ENCODE measurements around the gene TRAF3. TPM values are rescaled to one million over a fixed set of nuclear protein-coding genes. Genes with fewer than 3 reads are reported as not detected.

The TRAF3 gene
- total RNA-seq, 5 donors from 2014 or later (not counting 1 experiment from before 2014, with no cell fraction given): 29.6 to 46.1 (median 35.7) TPM

- CTCF ChIA-PET: no interaction called here
- Mint-ChIP-seq H3K36me3 (peaks cover 27% of the 10 kb centered on the region), H3K27ac (no peak overlapping the region), H3K4me1 (no peaks in the 10 kb centered on the region), H3K9me3 (no peaks in the 10 kb centered on the region), H3K27me3 (no peaks in the 10 kb centered on the region), H3K4me3 (no peak overlapping the region)
- 88% methylated on average over 10 of the region's 10 CpGs for WGBS (ENCODE audit: insufficient coverage)
- POLR2A ChIA-PET: no interaction called here
- no peaks in the 10 kb centered on the region for H3K27me3 ChIP-seq (replicated peaks in 1 of 2; ENCODE audit: control insufficient read depth in 2 of 2, extremely low read depth in 1 of 2, insufficient read depth in 2 of 2, low read length in 1 of 2)
- no peak overlapping the region for H3K27ac ChIP-seq (ENCODE audit: low read length)
- DNase-seq (no peak), ATAC-seq (replicated peaks in 1 of 4) (no peak)
- H3K4me1 ChIP-seq (ENCODE audit: control insufficient read depth in 1 of 2, extremely low read depth in 1 of 2, insufficient read depth in 2 of 2, low read length in 2 of 2): no peaks in the 10 kb centered on the region
- H3K9me3 ChIP-seq: no peaks in the 10 kb centered on the region
- H3K4me3 ChIP-seq (ENCODE audit: control insufficient read depth in 1 of 2, extremely low read depth in 1 of 2, low read length in 1 of 2): no peak overlapping the region
- peaks cover 24 to 32% of the 10 kb centered on the region in 2 donors for H3K36me3 ChIP-seq (ENCODE audit: control insufficient read depth in 2 of 2, extremely low read depth in 1 of 2, insufficient read depth in 1 of 2, low read length in 1 of 2)
Observed at GRCh38 chr14:102909462-102909861, 132.2 kb downstream of the TRAF3 start.

GRCh38 chr14:102909911-102910310, 132.7 kb downstream of the TRAF3 start:
- Mint-ChIP-seq H3K27ac (no peak overlapping the region), H3K36me3 (peaks cover 27% of the 10 kb centered on the region), H3K4me1 (no peaks in the 10 kb centered on the region), H3K9me3 (no peaks in the 10 kb centered on the region), H3K4me3 (no peak overlapping the region), H3K27me3 (no peaks in the 10 kb centered on the region)
- DNase-seq: no peak
- H3K4me1 ChIP-seq (ENCODE audit: control insufficient read depth in 1 of 2, extremely low read depth in 1 of 2, insufficient read depth in 2 of 2, low read length in 2 of 2): no peaks in the 10 kb centered on the region
- ChIA-PET POLR2A (no interaction called here), CTCF (no interaction called here)
- no peak overlapping the region for H3K4me3 ChIP-seq (ENCODE audit: control insufficient read depth in 1 of 2, extremely low read depth in 1 of 2, low read length in 1 of 2)
- ATAC-seq (replicated peaks in 1 of 4): no peak
- H3K36me3 ChIP-seq (ENCODE audit: control insufficient read depth in 2 of 2, extremely low read depth in 1 of 2, insufficient read depth in 1 of 2, low read length in 1 of 2): peaks cover 26 to 31% of the 10 kb centered on the region in 2 donors
- H3K27me3 ChIP-seq (replicated peaks in 1 of 2; ENCODE audit: control insufficient read depth in 2 of 2, extremely low read depth in 1 of 2, insufficient read depth in 2 of 2, low read length in 1 of 2): no peaks in the 10 kb centered on the region
- no peak overlapping the region for H3K27ac ChIP-seq (ENCODE audit: low read length)
- 97% methylated on average over 6 of the region's 10 CpGs for WGBS (ENCODE audit: insufficient coverage)
- no peaks in the 10 kb centered on the region for H3K9me3 ChIP-seq

- no peaks in the 10 kb centered on the region for H3K4me1 ChIP-seq (ENCODE audit: control insufficient read depth in 1 of 2, extremely low read depth in 1 of 2, insufficient read depth in 2 of 2, low read length in 2 of 2)
- no peaks in the 10 kb centered on the region for H3K9me3 Mint-ChIP-seq
- H3K27me3 Mint-ChIP-seq: no peaks in the 10 kb centered on the region
- ChIA-PET CTCF (no interaction called here), POLR2A (no interaction called here)
- H3K27me3 ChIP-seq (replicated peaks in 1 of 2; ENCODE audit: control insufficient read depth in 2 of 2, extremely low read depth in 1 of 2, insufficient read depth in 2 of 2, low read length in 1 of 2): no peaks in the 10 kb centered on the region
- ATAC-seq (replicated peaks in 1 of 4): no peak
- H3K9me3 ChIP-seq: no peaks in the 10 kb centered on the region
- no peak overlapping the region for H3K4me3 ChIP-seq (ENCODE audit: control insufficient read depth in 1 of 2, extremely low read depth in 1 of 2, low read length in 1 of 2)
- no peak for DNase-seq
- H3K4me3 Mint-ChIP-seq: no peak overlapping the region
- 93% methylated on average over 18 of the region's 21 CpGs for WGBS (ENCODE audit: insufficient coverage)
- H3K27ac ChIP-seq (ENCODE audit: low read length): no peak overlapping the region
- peaks cover 22% of the 10 kb centered on the region for H3K36me3 Mint-ChIP-seq
- no peaks in the 10 kb centered on the region for H3K4me1 Mint-ChIP-seq
- no peak overlapping the region for H3K27ac Mint-ChIP-seq
- peaks cover 24 to 25% of the 10 kb centered on the region in 2 donors for H3K36me3 ChIP-seq (ENCODE audit: control insufficient read depth in 2 of 2, extremely low read depth in 1 of 2, insufficient read depth in 1 of 2, low read length in 1 of 2)
Observed at GRCh38 chr14:102910442-102910841, 133.2 kb downstream of the TRAF3 start.

GRCh38 chr14:102911541-102911951, 134.3 kb downstream of the TRAF3 start:
- Histone ChIP-seq H3K4me1 (ENCODE audit: control insufficient read depth in 1 of 2, extremely low read depth in 1 of 2, insufficient read depth in 2 of 2, low read length in 2 of 2) (no peaks in the 10 kb centered on the region), H3K36me3 (ENCODE audit: control insufficient read depth in 2 of 2, extremely low read depth in 1 of 2, insufficient read depth in 1 of 2, low read length in 1 of 2) (peaks cover 20% of the 10 kb centered on the region in 2 donors), H3K27ac (ENCODE audit: low read length) (no peak overlapping the region), H3K9me3 (no peaks in the 10 kb centered on the region), H3K4me3 (ENCODE audit: control insufficient read depth in 1 of 2, extremely low read depth in 1 of 2, low read length in 1 of 2) (no peak overlapping the region), H3K27me3 (replicated peaks in 1 of 2; ENCODE audit: control insufficient read depth in 2 of 2, extremely low read depth in 1 of 2, insufficient read depth in 2 of 2, low read length in 1 of 2) (no peaks in the 10 kb centered on the region)
- POLR2A ChIA-PET: no interaction called here
- Mint-ChIP-seq H3K36me3 (peaks cover 15% of the 10 kb centered on the region), H3K9me3 (no peaks in the 10 kb centered on the region), H3K4me3 (no peak overlapping the region), H3K4me1 (peaks cover 0 to 2% (median 0%) of the 10 kb centered on the region in 3 donors), H3K27me3 (no peaks in the 10 kb centered on the region), H3K27ac (no peak overlapping the region)
- 97% methylated on average over 18 of the region's 19 CpGs for WGBS (ENCODE audit: insufficient coverage)
- ATAC-seq (replicated peaks in 1 of 4) (no peak), DNase-seq (no peak)
- CTCF ChIA-PET: no interaction called here

GRCh38 chr14:102911991-102912761, 134.9 kb downstream of the TRAF3 start:
- Histone ChIP-seq H3K4me3 (ENCODE audit: control insufficient read depth in 1 of 2, extremely low read depth in 1 of 2, low read length in 1 of 2) (no peak overlapping the region), H3K4me1 (ENCODE audit: control insufficient read depth in 1 of 2, extremely low read depth in 1 of 2, insufficient read depth in 2 of 2, low read length in 2 of 2) (peaks cover 0 to 1% of the 10 kb centered on the region in 2 experiments), H3K27me3 (replicated peaks in 1 of 2; ENCODE audit: control insufficient read depth in 2 of 2, extremely low read depth in 1 of 2, insufficient read depth in 2 of 2, low read length in 1 of 2) (no peaks in the 10 kb centered on the region), H3K36me3 (ENCODE audit: control insufficient read depth in 2 of 2, extremely low read depth in 1 of 2, insufficient read depth in 1 of 2, low read length in 1 of 2) (peaks cover 13 to 14% of the 10 kb centered on the region in 2 donors), H3K27ac (ENCODE audit: low read length) (no peak overlapping the region), H3K9me3 (no peaks in the 10 kb centered on the region)
- no peaks in the 10 kb centered on the region for H3K27me3 Mint-ChIP-seq
- ChIA-PET CTCF (no interaction called here), POLR2A (interaction anchor here in 1 of 2 donors (0.7 kb wide), 1 partner anchor 131 kb away, joined by 4 read pairs; no protein-coding TSS in a partner anchor)
- no peak overlapping the region for H3K27ac Mint-ChIP-seq
- H3K4me3 Mint-ChIP-seq: no peak overlapping the region
- WGBS (ENCODE audit: insufficient coverage): 92% methylated on average over 18 of the region's 21 CpGs
- H3K36me3 Mint-ChIP-seq: peaks cover 12% of the 10 kb centered on the region
- no peaks in the 10 kb centered on the region for H3K9me3 Mint-ChIP-seq
- H3K4me1 Mint-ChIP-seq: peaks cover 0 to 3% (median 0%) of the 10 kb centered on the region in 3 donors
- DNase-seq: no peak
- no peak for ATAC-seq (replicated peaks in 1 of 4)

DNA sequence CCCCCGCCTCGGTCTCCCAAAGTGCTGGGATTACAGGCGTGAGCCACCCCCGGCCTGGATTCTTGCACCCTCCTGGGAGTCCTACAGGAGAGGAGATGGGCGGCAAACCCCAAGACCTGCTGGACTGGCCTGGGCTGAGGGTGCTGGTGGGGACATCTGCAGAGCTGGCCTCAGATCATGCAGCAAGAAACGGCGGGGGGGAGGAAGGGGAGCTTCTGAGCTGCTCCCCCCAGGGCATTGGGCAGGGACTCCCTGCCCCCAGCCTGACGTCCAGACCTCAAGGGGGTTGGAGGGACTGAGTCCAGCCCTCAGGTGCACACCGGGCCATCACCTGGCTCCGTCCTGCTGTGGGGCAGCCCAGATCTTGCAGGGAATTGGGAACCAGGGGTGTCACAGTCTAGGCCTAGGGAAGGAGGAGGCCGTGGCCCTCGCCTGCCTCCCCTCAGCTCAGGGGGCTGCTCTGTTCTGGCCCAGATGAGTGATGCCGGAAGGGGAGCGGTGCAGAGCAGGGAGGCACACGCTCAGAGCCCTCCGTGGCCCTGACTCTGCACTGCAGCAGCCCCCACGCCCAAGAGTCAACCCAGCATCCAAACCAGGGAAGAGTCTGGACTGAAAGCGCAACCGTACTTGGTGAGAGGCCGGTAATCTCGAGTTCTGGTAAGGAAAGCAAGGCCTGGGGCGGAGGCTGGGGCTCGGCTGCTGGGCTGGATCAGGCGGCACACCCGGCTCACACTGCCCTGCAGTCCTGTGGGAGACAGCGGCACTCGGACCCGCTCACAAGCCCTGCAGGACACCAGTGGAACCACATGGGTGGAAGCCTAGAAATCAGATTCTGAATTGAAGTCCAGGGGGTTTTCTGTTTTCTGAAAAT, 136.3 kb downstream of the TRAF3 start:
- peaks cover 6% of the 10 kb centered on the region for H3K36me3 Mint-ChIP-seq
- no peak overlapping the region for H3K27ac Mint-ChIP-seq
- H3K4me3 Mint-ChIP-seq: no peak overlapping the region
- no peak overlapping the region for H3K4me3 ChIP-seq (ENCODE audit: control insufficient read depth in 1 of 2, extremely low read depth in 1 of 2, low read length in 1 of 2)
- no peaks in the 10 kb centered on the region for H3K27me3 Mint-ChIP-seq
- peaks cover 5 to 11% of the 10 kb centered on the region in 2 donors for H3K36me3 ChIP-seq (ENCODE audit: control insufficient read depth in 2 of 2, extremely low read depth in 1 of 2, insufficient read depth in 1 of 2, low read length in 1 of 2)
- H3K4me1 ChIP-seq (ENCODE audit: control insufficient read depth in 1 of 2, extremely low read depth in 1 of 2, insufficient read depth in 2 of 2, low read length in 2 of 2): peaks cover 0 to 11% of the 10 kb centered on the region in 2 experiments
- H3K27me3 ChIP-seq (replicated peaks in 1 of 2; ENCODE audit: control insufficient read depth in 2 of 2, extremely low read depth in 1 of 2, insufficient read depth in 2 of 2, low read length in 1 of 2): no peaks in the 10 kb centered on the region
- H3K9me3 Mint-ChIP-seq: no peaks in the 10 kb centered on the region
- DNase-seq: no peak
- ATAC-seq (replicated peaks in 1 of 4): no peak
- WGBS (ENCODE audit: insufficient coverage): 96% methylated on average over 28 of the region's 28 CpGs
- peaks cover 0 to 5% (median 0%) of the 10 kb centered on the region in 3 donors for H3K4me1 Mint-ChIP-seq
- ChIA-PET POLR2A (no interaction called here), CTCF (interaction anchor here in 1 of 2 donors (0.6 kb wide), 1 partner anchor 107 kb away, joined by 3 read pairs; no protein-coding TSS in a partner anchor)
- no peak overlapping the region for H3K27ac ChIP-seq (ENCODE audit: low read length)
- H3K9me3 ChIP-seq: no peaks in the 10 kb centered on the region
